Suprapubic skin (tissue), 4 donors: ENCODE measurements around the gene MN1.

Experiments used
- POLR2A ChIP-seq, 2 donors: fragments of 450-650 bp; IDR thresholded peaks; one replicate each; pipeline ENCODE4 v1.6.1; 2017; ENCODE audit warnings: antibody characterized with exemption in 2 of 2, mild to moderate bottlenecking in 2 of 2, moderate library complexity in 2 of 2
- POLR2AphosphoS5 ChIP-seq, 3 donors: sonication (generic); formaldehyde crosslinking; IDR thresholded peaks; one replicate each; pipeline ENCODE4 v1.6.1; 2017; ENCODE audit warnings: antibody characterized with exemption in 3 of 3
- TF ChIP-seq, protein P1 (sequence below), 2 donors: fragments of 200-600 bp in 1 of 2; fragments of 450-650 bp in 1 of 2; sonication (generic) in 1 of 2; IDR thresholded peaks; one replicate each; pipeline ENCODE4 v1.5.1; 2016 to 2019; ENCODE audit warnings: antibody characterized with exemption in 2 of 2, mild to moderate bottlenecking in 1 of 2, moderate library complexity in 1 of 2

- TF ChIP-seq POLR2A (IDR thresholded peaks at IDR 0.05), result no peak
- TF ChIP-seq, protein P1, sequence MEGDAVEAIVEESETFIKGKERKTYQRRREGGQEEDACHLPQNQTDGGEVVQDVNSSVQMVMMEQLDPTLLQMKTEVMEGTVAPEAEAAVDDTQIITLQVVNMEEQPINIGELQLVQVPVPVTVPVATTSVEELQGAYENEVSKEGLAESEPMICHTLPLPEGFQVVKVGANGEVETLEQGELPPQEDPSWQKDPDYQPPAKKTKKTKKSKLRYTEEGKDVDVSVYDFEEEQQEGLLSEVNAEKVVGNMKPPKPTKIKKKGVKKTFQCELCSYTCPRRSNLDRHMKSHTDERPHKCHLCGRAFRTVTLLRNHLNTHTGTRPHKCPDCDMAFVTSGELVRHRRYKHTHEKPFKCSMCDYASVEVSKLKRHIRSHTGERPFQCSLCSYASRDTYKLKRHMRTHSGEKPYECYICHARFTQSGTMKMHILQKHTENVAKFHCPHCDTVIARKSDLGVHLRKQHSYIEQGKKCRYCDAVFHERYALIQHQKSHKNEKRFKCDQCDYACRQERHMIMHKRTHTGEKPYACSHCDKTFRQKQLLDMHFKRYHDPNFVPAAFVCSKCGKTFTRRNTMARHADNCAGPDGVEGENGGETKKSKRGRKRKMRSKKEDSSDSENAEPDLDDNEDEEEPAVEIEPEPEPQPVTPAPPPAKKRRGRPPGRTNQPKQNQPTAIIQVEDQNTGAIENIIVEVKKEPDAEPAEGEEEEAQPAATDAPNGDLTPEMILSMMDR (IDR thresholded peaks at IDR 0.05), result no peak
- no peak for TF ChIP-seq POLR2AphosphoS5 (IDR thresholded peaks at IDR 0.05)
Observed at GRCh38 chr22:27749597-27750225, 51.8 kb downstream of the MN1 start.
